CD4-positive, alpha-beta T cell (primary cell): ENCODE results near the gene PRKN. TPM values are rescaled to one million over a fixed set of nuclear protein-coding genes. Genes with fewer than 3 reads are reported as not detected.

Experiments used
- ATAC-seq: fragments of 200-7000 bp; cut with Tn5 transposase; one replicate; pipeline ENCODE4 v1.10.0; 2022; ENCODE audit warnings: mild to moderate bottlenecking; ENCODE audit not compliant: poor library complexity
- CTCF ChIA-PET: fragments of 350-600 bp; sonication (Branson Sonifier 250); formaldehyde crosslinking; loops from one replicate; lab custom pipeline; 2021; ENCODE audit warnings: antibody characterized with exemption, inconsistent platforms; lab: Charles Lee
- POLR2A ChIA-PET: fragments of 350-600 bp; sonication (Branson Sonifier 250); formaldehyde crosslinking; loops from one replicate; lab custom pipeline; 2021; ENCODE audit warnings: antibody characterized with exemption, inconsistent platforms; lab: Charles Lee
- DNase-seq, 14 experiments: peaks; one replicate each; pipeline ENCODE4 v3.0.0-alpha.2; 2013 to 2020; ENCODE audit warnings: mixed read lengths in 2 of 14
- H3K27ac ChIP-seq, 2 donors: one replicate each; pipeline versions ENCODE4 v1.5.1 to v1.7.0; 2013; ENCODE audit warnings: low read length in 2 of 2, low read depth in 1 of 2, mild to moderate bottlenecking in 1 of 2
- H3K27me3 ChIP-seq, 2 experiments: 1 replicate in 1 of 2; 2 replicates in 1 of 2; pipeline versions ENCODE4 v1.6.1 to v1.7.0; 2013; ENCODE audit warnings: low read length in 2 of 2, control low read depth in 1 of 2, mild to moderate bottlenecking in 1 of 2, moderate library complexity in 1 of 2; ENCODE audit not compliant: insufficient read depth in 2 of 2, control insufficient read depth in 1 of 2
- H3K36me3 ChIP-seq: one replicate; pipeline ENCODE4 v1.6.1; 2013; ENCODE audit warnings: low read length, control low read depth; ENCODE audit not compliant: insufficient read depth
- H3K4me1 ChIP-seq: one replicate; pipeline ENCODE4 v1.6.1; 2013; ENCODE audit warnings: low read length, control low read depth; ENCODE audit not compliant: insufficient read depth
- H3K4me3 ChIP-seq: one replicate; pipeline ENCODE4 v1.5.1; 2013; ENCODE audit warnings: mild to moderate bottlenecking, low read length, moderate library complexity
- H3K9me3 ChIP-seq, 2 experiments: 1 replicate in 1 of 2; 2 replicates in 1 of 2; pipeline versions ENCODE4 v1.6.1 to v1.7.0; 2013; ENCODE audit warnings: low read length in 2 of 2, mild to moderate bottlenecking in 2 of 2, control low read depth in 1 of 2, moderate library complexity in 1 of 2; ENCODE audit not compliant: control insufficient read depth in 1 of 2, insufficient read depth in 1 of 2
- H3K27ac Mint-ChIP-seq: one replicate; pipeline ENCODE4 v1.8.0; 2020; ENCODE audit warnings: mixed read lengths
- H3K27me3 Mint-ChIP-seq: one replicate; pipeline ENCODE4 v1.8.0; 2021; ENCODE audit warnings: mixed read lengths
- H3K36me3 Mint-ChIP-seq: one replicate; pipeline ENCODE4 v1.8.0; 2021; ENCODE audit warnings: low read depth, mixed read lengths
- H3K4me1 Mint-ChIP-seq: one replicate; pipeline ENCODE4 v1.8.0; 2021; ENCODE audit warnings: low read depth, mixed read lengths
- H3K4me3 Mint-ChIP-seq: one replicate; pipeline ENCODE4 v1.8.0; 2020; ENCODE audit warnings: mild to moderate bottlenecking, mixed read lengths
- H3K9me3 Mint-ChIP-seq: one replicate; pipeline ENCODE4 v1.8.0; 2020; ENCODE audit warnings: mixed read lengths
- intact Hi-C, 2 experiments: fragments of 100-400 bp; cut with DNase I in 1 of 2; cut with micrococcal nuclease in 1 of 2; formaldehyde crosslinking; loops; one replicate each; pipeline versions ENCODE4 v1.15.1 to v1.9.0; 2023 to 2025; cut with DNase I, micrococcal nuclease
- total RNA-seq, 174 experiments: library from RNA in 2 of 174; stranded (reverse) in 2 of 174; gene quantifications; one replicate each; pipeline ENCODE4 v1.2.3 and lab custom pipeline; 2021 to 2026
- TF ChIP-seq, protein P1 (sequence below): fragments of 200-600 bp; IDR thresholded peaks from one replicate; pipeline ENCODE4 v1.8.0; 2022; ENCODE audit warnings: antibody characterized with exemption, mild to moderate bottlenecking

PRKN gene
- total RNA-seq, 2 experiments from 2014 or later = 5.2 to 5.4 TPM

DNA sequence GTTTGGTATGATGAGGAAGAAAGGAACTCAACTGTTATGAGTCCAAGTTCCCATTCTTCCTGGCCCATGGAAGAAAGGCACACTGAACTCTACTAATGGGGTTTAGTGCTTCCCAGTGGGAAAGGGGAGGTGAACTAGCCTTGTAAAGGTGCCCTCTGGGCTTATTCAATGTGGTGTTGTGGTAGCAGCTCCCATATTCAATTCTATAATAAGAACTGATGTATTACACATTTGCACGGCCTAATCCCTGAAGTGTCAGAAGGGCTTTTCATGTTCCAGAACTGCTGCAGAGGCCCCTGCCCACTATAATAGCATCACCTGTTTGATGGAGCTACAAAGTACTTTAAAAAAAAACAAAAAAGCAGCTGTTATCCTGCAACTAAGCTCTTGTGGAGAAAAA lies 17.1 kb downstream of the PRKN start:
- ChIA-PET POLR2A (no interaction called here), CTCF (no interaction called here)
- Mint-ChIP-seq H3K27ac (no peak overlapping the region), H3K4me1 (no peaks in the 10 kb centered on the region), H3K9me3 (no peaks in the 10 kb centered on the region), H3K36me3 (peaks cover 4% of the 10 kb centered on the region), H3K27me3 (no peaks in the 10 kb centered on the region), H3K4me3 (no peak overlapping the region)
- Histone ChIP-seq H3K27ac (no peak overlapping the region), H3K4me3 (no peak overlapping the region), H3K36me3 (no peaks in the 10 kb centered on the region), H3K4me1 (no peaks in the 10 kb centered on the region), H3K9me3 (no peaks in the 10 kb centered on the region), H3K27me3 (no peaks in the 10 kb centered on the region)
- TF ChIP-seq, protein P1, sequence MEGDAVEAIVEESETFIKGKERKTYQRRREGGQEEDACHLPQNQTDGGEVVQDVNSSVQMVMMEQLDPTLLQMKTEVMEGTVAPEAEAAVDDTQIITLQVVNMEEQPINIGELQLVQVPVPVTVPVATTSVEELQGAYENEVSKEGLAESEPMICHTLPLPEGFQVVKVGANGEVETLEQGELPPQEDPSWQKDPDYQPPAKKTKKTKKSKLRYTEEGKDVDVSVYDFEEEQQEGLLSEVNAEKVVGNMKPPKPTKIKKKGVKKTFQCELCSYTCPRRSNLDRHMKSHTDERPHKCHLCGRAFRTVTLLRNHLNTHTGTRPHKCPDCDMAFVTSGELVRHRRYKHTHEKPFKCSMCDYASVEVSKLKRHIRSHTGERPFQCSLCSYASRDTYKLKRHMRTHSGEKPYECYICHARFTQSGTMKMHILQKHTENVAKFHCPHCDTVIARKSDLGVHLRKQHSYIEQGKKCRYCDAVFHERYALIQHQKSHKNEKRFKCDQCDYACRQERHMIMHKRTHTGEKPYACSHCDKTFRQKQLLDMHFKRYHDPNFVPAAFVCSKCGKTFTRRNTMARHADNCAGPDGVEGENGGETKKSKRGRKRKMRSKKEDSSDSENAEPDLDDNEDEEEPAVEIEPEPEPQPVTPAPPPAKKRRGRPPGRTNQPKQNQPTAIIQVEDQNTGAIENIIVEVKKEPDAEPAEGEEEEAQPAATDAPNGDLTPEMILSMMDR = no peak
- no peak for DNase-seq
- intact Hi-C loops = no loop called here
- no peak for ATAC-seq

DNA sequence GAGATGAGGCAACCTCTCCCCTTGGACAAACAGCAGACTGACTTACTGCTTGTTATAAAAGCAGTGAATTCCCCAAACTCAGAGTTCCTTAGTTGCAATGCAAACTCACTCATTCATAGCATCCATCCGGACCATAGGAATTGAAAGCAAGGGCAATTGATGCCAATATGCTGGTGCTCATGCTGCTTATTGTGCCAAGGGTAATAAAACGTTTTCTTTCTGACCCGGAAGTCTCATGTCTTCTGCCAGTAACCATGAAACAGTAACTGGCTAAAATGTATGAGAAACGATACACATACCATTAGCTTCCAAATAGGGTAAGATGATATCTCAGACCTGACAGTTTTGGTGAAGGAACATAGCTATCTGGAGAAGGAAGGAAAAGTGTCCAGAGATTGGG lies 18.1 kb downstream of the PRKN start:
- H3K36me3 Mint-ChIP-seq = peaks cover 4% of the 10 kb centered on the region
- H3K4me3 Mint-ChIP-seq = no peak overlapping the region

DNA sequence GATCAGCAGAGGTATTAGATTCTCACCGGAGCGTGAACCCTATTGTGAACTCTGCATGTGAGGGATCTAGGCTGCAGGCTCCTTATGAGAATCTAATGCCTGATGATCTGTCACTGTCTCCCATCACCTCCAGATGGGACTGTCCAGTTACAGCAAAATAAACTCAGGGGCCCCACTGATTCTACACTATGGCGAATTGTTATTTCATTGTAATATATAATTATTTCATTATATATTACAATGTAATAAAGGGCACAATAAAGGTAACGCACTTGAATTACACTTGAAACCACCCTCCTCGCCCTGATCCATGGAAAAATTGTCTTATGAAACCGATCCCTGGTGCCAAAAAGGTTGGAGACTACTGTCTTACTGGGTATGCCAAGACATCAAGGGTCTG lies 18.6 kb downstream of the PRKN start:
- Histone ChIP-seq H3K36me3 (no peaks in the 10 kb centered on the region), H3K27me3 (no peaks in the 10 kb centered on the region), H3K27ac (no peak overlapping the region), H3K4me1 (no peaks in the 10 kb centered on the region), H3K4me3 (no peak overlapping the region), H3K9me3 (no peaks in the 10 kb centered on the region)
- CTCF ChIA-PET = no interaction called here
- ATAC-seq (no peak), DNase-seq (no peak)
- Mint-ChIP-seq H3K27me3 (no peaks in the 10 kb centered on the region), H3K4me1 (no peaks in the 10 kb centered on the region), H3K36me3 (peaks cover 4% of the 10 kb centered on the region), H3K4me3 (no peak overlapping the region), H3K9me3 (no peaks in the 10 kb centered on the region), H3K27ac (no peak overlapping the region)
- intact Hi-C loops = no loop called here
- POLR2A ChIA-PET = no interaction called here
- TF ChIP-seq, protein P1 = no peak

More for the DNA sequence above, 18.1 kb downstream of the PRKN start:
- Histone ChIP-seq H3K36me3 (no peaks in the 10 kb centered on the region), H3K9me3 (no peaks in the 10 kb centered on the region), H3K27me3 (no peaks in the 10 kb centered on the region), H3K4me1 (no peaks in the 10 kb centered on the region), H3K27ac (no peak overlapping the region), H3K4me3 (no peak overlapping the region)
- Mint-ChIP-seq H3K27me3 (no peaks in the 10 kb centered on the region), H3K4me1 (no peaks in the 10 kb centered on the region), H3K27ac (no peak overlapping the region), H3K9me3 (no peaks in the 10 kb centered on the region)
- no peak for DNase-seq
- TF ChIP-seq, protein P1 = no peak
- intact Hi-C loops = no loop called here
- ChIA-PET POLR2A (no interaction called here), CTCF (no interaction called here)
- no peak for ATAC-seq
